HG02642 (cell line): ENCODE results near the gene SEMA4D.

Source experiments
- ATAC-seq: cut with Tn5 transposase; IDR thresholded peaks from one replicate; pipeline ENCODE4 v1.9.1; 2021; ENCODE audit warnings: mild to moderate bottlenecking; ENCODE audit not compliant: unreplicated experiment, poor library complexity

SEMA4D gene

GRCh38 chr9:89436963-89437625 lies 60.8 kb downstream of the SEMA4D start:
- peak; percentile 54 for ATAC-seq

DNA sequence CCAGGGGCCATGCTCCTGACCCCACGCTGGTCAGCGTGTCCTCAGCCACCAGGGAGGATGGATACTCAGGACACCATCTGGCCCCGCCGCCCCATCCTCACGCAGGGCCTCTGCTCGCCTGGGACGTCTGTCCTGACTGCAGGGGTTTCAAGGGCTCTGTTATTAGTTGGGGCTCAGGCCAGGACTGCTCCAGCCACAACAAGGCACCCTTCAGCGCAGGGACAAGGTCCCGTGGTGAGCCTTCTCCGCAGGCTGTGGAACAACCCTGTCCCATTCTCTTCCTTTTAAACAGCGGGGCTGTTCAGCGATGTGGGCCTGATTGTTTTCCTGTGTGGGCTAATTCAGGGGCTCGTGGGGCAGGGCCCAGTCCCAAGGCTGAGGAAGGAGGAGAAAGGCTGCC lies 61.6 kb downstream of the SEMA4D start:
- no peak for ATAC-seq

DNA sequence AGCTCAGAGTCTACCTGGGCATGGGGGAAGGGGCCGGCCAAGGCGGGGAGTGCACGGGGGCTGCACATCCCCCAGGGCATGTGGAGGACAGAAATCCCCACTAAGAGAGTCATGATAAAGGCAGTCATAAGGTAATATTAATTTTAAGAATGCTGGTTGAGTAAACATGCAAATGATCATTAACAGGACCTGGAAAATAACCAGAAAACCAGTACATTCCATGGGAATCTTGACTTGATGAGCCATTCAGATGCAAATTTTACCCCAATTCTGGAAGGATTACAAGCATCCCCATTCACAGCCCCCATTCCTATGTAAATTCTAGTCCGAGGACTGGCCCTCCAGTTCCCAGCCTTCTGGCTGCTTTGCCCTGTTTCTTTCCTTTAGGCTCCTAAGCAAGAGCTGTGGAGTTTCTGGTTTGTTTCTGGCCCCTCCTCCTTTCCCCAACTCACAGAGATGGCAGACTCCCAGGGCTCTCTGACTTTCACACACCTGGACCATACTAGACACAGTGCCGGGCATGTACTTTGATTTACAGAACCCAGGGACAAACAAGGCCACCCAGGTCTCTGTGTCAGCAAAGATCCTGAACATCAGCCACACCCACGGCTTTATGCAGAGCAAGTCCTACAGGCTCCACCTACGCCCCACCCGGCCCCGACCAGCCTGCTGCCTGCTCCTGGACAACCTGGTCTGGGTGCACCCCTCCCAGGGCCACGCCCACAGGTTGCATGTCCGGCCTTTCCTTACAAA lies 62.7 kb downstream of the SEMA4D start:
- no peak for ATAC-seq

- no peak for ATAC-seq
Observed at GRCh38 chr9:89434636-89435035, 63.3 kb downstream of the SEMA4D start.

GRCh38 chr9:89433826-89434225 lies 64.1 kb downstream of the SEMA4D start:
- ATAC-seq, result no peak

GRCh38 chr9:89432986-89433530 lies 64.9 kb downstream of the SEMA4D start:
- ATAC-seq, result no peak

GRCh38 chr9:89431930-89432725 lies 65.8 kb downstream of the SEMA4D start:
- no peak for ATAC-seq

- no peak for ATAC-seq
Observed at GRCh38 chr9:89430995-89431394, 66.9 kb downstream of the SEMA4D start.

DNA sequence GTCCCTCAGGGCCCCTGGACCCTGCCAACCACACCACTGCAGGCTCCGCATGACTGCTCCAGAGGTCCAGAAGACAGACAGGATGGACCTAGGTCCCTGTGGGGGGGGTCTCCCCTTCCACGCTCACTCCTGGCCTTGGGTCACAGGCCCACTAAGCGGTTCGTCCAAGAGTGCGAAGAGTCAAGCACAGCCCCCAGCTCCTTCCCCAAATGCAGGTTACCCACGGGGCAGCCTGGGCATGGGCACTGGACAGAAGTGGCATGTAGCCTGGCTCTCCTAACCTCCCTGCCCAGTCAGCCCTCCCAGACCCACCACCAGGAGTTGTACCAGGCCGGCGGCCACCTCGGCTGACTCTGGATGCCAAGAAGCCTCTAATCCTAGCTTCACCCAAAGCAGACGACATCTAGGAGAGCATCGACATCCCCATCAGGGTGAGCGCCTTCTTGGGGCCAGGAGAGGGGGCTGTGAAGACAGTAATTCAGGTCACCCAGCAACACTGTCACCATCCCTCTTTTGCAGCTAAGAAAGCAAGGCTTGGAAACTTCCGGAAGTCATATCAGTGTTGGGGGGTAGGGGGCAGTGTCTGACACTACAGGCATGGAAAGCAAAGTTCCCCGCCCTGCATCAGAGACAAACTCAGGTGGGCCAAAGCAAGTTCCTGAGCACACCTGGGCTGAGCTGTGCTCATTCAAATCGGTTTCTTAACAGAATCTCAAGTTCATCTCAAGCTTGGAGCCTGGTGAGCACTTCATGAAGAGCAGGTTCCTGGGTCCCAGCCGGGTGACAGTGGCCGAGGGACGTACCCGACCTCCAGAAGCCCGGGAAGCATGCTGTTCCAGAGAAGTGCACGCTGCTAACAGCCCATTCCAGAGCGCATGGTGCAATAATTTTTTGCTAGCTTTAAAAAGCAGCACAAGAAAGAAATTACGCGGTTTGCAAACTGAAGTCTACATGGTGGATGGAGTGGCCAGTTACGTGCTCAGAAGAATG lies 68.7 kb downstream of the SEMA4D start:
- no peak for ATAC-seq

- ATAC-seq, result no peak
Observed at GRCh38 chr9:89428222-89428761, 69.6 kb downstream of the SEMA4D start.

DNA sequence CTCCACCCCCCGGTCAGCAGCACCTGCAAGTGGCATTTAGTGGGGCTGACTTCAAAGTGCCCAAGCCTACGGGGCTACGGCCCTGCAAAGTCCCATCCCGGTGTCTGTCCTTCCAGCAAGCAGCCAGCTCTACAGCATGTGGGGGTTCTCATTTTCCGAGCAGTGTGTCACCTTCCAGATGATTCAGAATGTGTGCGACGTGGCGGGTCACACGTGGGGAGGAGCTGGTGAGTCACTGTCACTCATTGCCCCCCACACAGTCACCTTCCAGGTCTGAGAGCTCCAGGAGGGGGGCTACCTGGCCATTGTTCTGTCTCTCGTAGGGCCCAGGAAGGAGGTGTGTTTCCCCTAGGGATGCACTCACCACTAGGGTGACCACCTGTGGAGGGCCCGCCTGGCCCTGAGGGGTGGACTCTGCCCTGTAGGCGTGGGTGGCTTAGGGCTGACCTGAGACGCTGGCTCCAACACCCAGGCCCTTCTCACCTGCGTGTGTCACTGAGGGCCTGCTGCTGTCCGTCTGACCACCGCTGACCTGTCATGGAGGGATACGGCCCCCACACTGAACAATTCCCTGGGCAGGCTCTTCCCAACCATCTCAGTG lies 70.2 kb downstream of the SEMA4D start:
- ATAC-seq, result no peak

DNA sequence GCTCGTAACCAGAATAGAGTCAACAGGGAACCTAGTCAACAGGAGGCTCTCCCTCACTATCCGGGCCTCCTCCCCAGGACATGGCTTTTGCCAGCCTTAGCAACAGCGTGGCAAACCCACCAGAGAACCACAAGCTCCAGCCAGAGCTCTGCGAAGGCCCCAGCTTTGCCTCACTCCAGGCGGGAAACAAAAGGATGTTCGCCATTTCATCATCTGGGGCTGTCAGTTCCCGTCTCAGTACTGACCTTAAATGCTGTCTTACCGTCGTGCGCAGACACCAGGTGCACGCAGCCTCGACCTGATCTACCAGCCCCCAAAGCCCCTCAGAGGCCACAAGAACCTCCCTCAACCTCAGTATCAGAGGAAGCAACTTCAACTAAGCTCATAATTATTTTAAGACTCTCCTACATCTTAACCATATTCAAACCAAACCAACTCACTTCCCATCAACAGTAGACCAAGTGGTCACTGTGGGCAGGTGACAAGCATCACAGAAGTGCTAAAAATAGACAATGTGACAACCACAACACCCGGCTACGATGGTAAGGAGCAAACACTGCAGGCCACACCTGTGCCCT lies 71.4 kb downstream of the SEMA4D start:
- ATAC-seq, result peak; percentile 70

DNA sequence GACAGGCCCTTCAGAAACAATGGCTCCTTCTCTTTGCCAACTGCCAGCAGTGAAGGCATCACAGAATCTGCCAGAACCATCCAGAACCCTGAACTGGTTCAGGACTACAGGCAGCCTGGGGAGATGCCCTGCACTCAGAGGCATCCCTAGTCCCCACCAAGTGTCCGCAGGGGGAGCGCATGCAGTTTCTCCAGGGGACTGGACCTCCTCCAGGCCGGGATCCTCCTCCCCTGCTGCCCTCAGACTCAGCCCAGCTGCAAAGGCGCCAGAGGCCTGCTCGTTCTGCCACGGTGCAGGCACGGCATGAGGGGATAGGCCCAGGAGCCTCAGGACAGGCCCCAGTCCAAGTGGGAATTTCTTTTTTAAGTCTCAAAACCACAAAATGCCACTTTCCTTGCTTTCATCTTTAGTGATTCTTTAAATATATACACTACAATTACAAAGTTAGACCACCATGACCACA lies 72.0 kb downstream of the SEMA4D start:
- ATAC-seq, result peak; percentile 11

- no peak for ATAC-seq
Observed at GRCh38 chr9:89425024-89425805, 72.7 kb downstream of the SEMA4D start.

DNA sequence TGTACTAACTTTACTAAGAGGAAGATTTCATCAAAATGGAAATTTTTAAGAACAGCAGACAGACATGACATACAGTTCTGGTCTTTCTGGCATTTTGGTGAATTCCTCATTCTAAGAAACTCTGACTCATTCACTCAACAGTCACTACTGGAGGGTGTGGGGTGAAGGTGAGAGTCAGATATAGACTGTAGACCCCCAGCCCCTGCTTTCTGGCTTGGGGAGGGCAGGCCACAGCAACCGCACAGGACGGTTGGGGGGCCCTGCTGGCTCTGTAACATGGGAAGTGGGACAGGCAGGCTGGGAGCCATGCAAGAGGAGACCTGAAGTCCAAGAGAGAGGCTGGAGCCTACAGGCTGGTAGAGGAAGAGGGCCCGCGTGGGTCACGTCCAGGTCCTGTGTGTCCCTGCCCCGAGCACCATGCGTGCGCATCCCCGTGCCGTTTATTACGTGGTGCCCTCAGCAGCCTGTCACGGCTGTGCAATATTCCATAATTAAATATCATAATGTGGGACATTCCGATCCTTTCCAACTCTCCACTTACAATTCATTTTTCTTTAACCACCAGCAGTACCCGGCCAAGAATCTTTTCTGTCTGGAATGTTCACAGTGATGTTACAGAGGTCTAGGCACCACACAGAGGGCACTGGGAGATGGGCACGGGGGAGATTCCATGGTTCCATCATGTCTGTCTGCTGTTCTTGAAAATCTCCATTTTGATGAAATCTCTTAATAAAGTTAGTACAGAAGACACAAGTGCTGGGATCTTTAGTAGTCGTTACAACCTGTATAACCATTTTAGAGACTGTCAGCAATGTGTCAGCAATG lies 75.5 kb downstream of the SEMA4D start:
- ATAC-seq, result no peak

DNA sequence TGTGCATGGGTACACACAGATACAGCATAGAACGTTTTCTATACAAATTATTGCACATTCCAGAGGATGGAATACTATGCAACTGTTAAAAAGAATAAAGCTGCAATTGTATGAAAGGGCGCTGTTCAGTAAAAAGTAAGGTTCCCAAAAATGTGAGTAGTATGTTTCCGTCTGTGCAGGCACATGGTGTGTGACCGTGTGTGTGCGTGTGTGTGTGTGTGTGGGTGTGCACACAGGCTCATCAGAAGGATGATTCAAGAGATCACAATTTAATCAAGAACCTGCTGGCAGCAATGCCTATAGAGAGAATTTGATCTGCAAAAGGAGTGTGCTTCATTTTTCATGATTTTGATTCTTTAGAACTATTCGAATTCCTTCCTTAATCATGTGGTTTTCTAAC lies 76.3 kb downstream of the SEMA4D start:
- ATAC-seq, result no peak
